Karpas-422 (cell line): Measurements from ENCODE around the gene ABLIM1. TPM values are rescaled to one million over a fixed set of nuclear protein-coding genes. Genes with fewer than 3 reads are reported as not detected.

Experiments
- DNase-seq: peaks from one replicate; pipeline ENCODE4 v3.0.0-alpha.2; 2015
- H2AFZ ChIP-seq: fragments of 200-600 bp; sonication (generic); 2 replicates; pipeline ENCODE4 v1.6.1; 2014; ENCODE audit warnings: antibody characterized with exemption, low read length, mixed read lengths
- H3K27ac ChIP-seq: fragments of 200-600 bp; sonication (generic); 2 replicates; pipeline ENCODE4 v1.5.1; 2014; ENCODE audit warnings: mild to moderate bottlenecking, low read length, moderate library complexity
- H3K27me3 ChIP-seq: fragments of 200-600 bp; sonication (generic); 2 replicates; pipeline ENCODE4 v1.6.1; 2014; ENCODE audit warnings: low read length, mixed read lengths
- H3K36me3 ChIP-seq: fragments of 200-600 bp; sonication (generic); 2 replicates; pipeline ENCODE4 v1.6.1; 2014; ENCODE audit warnings: low read length, mixed read lengths; ENCODE audit not compliant: insufficient read depth
- H3K4me1 ChIP-seq: fragments of 200-600 bp; sonication (generic); 2 replicates; pipeline ENCODE4 v1.6.1; 2014; ENCODE audit warnings: mild to moderate bottlenecking, low read length, mixed read lengths
- H3K4me2 ChIP-seq: fragments of 200-600 bp; sonication (generic); 2 replicates; pipeline ENCODE4 v1.6.1; 2014; ENCODE audit warnings: low read length, low read depth, mild to moderate bottlenecking; ENCODE audit not compliant: poor library complexity, severe bottlenecking
- H3K4me3 ChIP-seq: fragments of 200-600 bp; sonication (generic); 2 replicates; pipeline ENCODE4 v1.5.1; 2014; ENCODE audit warnings: mild to moderate bottlenecking, antibody characterized with exemption, low read length, mixed read lengths
- H3K79me2 ChIP-seq: fragments of 200-600 bp; sonication (generic); 2 replicates; pipeline ENCODE4 v1.6.1; 2014; ENCODE audit warnings: mild to moderate bottlenecking, low read length, mixed read lengths
- H3K9ac ChIP-seq: fragments of 200-600 bp; sonication (generic); 2 replicates; pipeline ENCODE4 v1.6.0; 2014; ENCODE audit warnings: low read length
- H3K9me2 ChIP-seq: fragments of 200-600 bp; sonication (generic), shearing (Covaris generic); replicated peaks from 2 replicates; pipeline ENCODE4 v1.6.0; 2014; ENCODE audit warnings: mild to moderate bottlenecking, low read length, moderate library complexity; ENCODE audit not compliant: insufficient read depth
- H3K9me3 ChIP-seq: fragments of 300-700, 200-600 bp; sonication (generic); 2 replicates; pipeline ENCODE4 v1.6.1; 2014; ENCODE audit warnings: low read length, mixed read lengths
- H4K20me1 ChIP-seq: fragments of 200-600 bp; sonication (generic); 2 replicates; pipeline ENCODE4 v1.6.1; 2014; ENCODE audit warnings: mild to moderate bottlenecking, antibody characterized with exemption, low read length, low read depth; ENCODE audit not compliant: insufficient read depth
- total RNA-seq: library from RNA; depleted of rRNA; stranded (reverse); fragments of >200 nt; shearing (Covaris generic); gene quantifications from 2 replicates; pipeline ENCODE4 v1.2.3, GENCODE V29; 2014; ENCODE audit warnings: low replicate concordance

The ABLIM1 gene
- total RNA-seq, 1 experiment from 2014 or later, result 131 TPM

DNA sequence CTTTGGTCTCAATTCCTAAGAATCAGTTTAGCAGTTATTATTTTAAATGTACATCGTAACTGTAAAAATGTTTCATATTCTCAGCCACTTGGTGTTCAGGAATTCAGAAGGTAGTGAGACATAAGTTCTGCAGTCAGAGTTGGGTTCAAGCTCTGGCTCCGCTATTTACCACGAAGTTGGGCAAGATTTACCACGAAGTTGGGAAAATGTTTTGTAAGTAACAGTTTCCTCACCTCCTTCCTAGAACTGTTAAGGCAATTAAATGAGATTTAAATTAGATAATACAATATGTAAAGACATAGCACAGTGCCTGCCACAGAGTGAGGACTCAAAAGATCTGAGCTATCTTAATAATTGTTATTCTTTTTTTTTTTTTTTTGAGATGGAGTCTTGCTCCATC, 16.3 kb upstream of the ABLIM1 start:
- H2AFZ ChIP-seq, result no peak overlapping the region
- no peak overlapping the region for H3K27ac ChIP-seq
- H3K9me3 ChIP-seq, result no peaks in the 10 kb centered on the region
- H3K9me2 ChIP-seq, result no peaks in the 10 kb centered on the region
- no peak overlapping the region for H3K4me2 ChIP-seq
- no peak overlapping the region for H3K4me3 ChIP-seq
- H3K79me2 ChIP-seq, result no peaks in the 10 kb centered on the region
- H3K36me3 ChIP-seq, result no peaks in the 10 kb centered on the region
- no peak overlapping the region for H3K9ac ChIP-seq
- H4K20me1 ChIP-seq, result no peaks in the 10 kb centered on the region
- no peaks in the 10 kb centered on the region for H3K27me3 ChIP-seq
- no peak for DNase-seq
- H3K4me1 ChIP-seq, result no peaks in the 10 kb centered on the region

DNA sequence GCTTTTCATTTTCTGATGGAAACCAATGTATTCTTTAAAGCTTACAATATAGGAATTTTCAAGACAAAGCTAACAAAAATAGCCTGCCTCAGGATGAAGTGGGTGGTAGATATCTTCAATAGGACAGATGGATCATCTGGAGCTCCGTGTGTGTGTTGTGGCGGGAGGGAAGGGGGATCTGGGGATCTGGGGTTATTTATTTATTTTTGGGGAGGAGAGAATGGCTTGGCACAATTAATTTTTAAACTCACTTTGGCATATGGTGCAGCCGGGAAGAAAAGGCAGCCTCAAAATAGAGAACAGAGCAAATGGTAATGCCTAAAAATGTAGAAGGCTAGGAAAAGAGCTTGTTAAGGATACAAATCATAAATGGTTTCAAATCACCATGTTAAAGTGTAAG, 11.6 kb upstream of the ABLIM1 start:
- no peak overlapping the region for H2AFZ ChIP-seq
- H3K4me2 ChIP-seq, result no peak overlapping the region
- H3K9me3 ChIP-seq, result no peaks in the 10 kb centered on the region
- no peaks in the 10 kb centered on the region; the same call in 1 of the 2 replicates for H3K9me2 ChIP-seq
- no peak overlapping the region for H3K4me3 ChIP-seq
- no peaks in the 10 kb centered on the region for H3K4me1 ChIP-seq
- H3K79me2 ChIP-seq, result no peaks in the 10 kb centered on the region
- no peak for DNase-seq
- H3K36me3 ChIP-seq, result no peaks in the 10 kb centered on the region
- no peaks in the 10 kb centered on the region for H4K20me1 ChIP-seq
- no peaks in the 10 kb centered on the region for H3K27me3 ChIP-seq
- H3K9ac ChIP-seq, result no peak overlapping the region
- no peak overlapping the region for H3K27ac ChIP-seq

DNA sequence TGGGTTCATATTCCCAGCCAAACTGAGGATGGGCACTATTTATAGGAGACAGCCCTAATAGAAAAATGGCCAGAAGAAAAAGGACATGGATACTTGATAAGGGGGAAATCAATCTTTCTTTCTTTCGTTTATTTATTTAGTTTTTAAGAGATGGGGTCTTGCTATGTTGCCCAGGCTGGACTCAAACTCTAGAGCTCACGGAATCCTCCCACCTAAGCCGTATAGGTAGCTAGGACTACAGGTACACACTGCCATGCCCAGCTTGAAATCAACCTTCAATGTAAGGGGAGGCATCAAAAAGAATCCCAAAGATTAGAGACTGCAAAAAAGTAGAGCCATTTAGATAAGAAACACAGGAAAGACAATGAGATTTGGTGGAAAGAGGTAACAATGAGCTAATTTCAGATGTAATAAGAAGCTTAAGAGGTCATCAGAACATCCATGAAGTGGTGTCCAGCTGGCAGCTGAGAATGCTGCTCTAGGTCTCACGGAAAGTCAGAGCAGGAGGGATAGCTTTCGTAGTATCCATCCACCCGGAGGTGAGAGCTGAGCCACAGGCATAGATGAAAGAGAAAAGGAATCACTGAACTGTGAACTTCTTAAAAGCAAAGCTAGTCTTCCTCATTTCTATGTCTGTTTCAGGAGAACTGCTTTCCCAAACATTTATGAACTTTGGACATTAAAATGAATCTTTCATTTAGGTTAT, 10.5 kb upstream of the ABLIM1 start:
- Histone ChIP-seq H3K27me3 (no peaks in the 10 kb centered on the region), H4K20me1 (no peaks in the 10 kb centered on the region), H3K9me2 (no peaks in the 10 kb centered on the region; the same call in 1 of the 2 replicates), H3K4me3 (no peak overlapping the region), H3K4me1 (no peaks in the 10 kb centered on the region), H3K4me2 (no peak overlapping the region), H3K9me3 (no peaks in the 10 kb centered on the region), H3K36me3 (no peaks in the 10 kb centered on the region), H2AFZ (no peak overlapping the region), H3K27ac (no peak overlapping the region), H3K9ac (no peak overlapping the region), H3K79me2 (no peaks in the 10 kb centered on the region)
- no peak for DNase-seq

DNA sequence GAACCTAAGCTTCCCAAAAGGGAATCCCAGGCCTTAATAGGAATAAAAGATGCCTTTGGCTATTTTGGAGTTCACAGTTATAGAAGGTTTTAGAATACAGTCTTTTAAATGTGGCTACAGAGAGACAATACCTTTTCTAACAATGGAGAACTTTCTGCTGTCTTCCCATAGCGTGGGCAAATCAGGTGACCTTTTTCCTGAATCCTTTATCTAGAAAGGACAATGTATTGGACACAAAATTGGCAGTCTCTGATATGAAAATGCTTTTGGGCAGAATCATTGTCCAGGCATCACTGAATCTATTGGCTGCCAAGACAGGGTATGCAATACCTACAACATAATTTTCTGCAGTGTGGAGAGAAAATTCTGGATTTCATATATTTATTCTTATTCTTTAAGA, 7.8 kb upstream of the ABLIM1 start:
- Histone ChIP-seq H2AFZ (no peak overlapping the region), H3K9me2 (no peaks in the 10 kb centered on the region; the same call in 1 of the 2 replicates), H3K27ac (no peak overlapping the region), H4K20me1 (no peaks in the 10 kb centered on the region), H3K4me2 (no peak overlapping the region), H3K4me1 (no peaks in the 10 kb centered on the region), H3K36me3 (no peaks in the 10 kb centered on the region), H3K9me3 (no peaks in the 10 kb centered on the region), H3K79me2 (no peaks in the 10 kb centered on the region), H3K4me3 (no peak overlapping the region), H3K9ac (no peak overlapping the region), H3K27me3 (no peaks in the 10 kb centered on the region)
- DNase-seq, result no peak

DNA sequence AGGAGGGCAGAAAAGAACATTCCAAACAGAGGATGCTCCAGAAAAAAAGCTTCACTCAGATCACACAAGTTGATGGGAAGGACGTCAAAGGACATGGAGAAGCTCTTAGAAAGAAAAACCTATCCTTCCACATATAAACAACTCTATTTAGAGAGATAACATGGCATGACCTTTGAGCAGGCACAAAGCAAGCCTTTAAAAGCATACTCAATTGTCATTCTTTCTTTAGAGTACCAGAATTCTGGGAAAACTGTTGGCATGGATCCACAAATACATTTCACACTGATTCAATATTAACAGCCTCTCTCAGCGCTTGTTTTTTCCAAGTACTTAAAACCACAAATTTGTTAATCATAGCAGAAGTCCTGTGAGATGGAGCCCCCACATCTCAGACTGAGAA, 7.3 kb upstream of the ABLIM1 start:
- H3K4me1 ChIP-seq, result no peaks in the 10 kb centered on the region
- H3K79me2 ChIP-seq, result no peaks in the 10 kb centered on the region
- no peaks in the 10 kb centered on the region for H3K27me3 ChIP-seq
- no peaks in the 10 kb centered on the region; the same call in 1 of the 2 replicates for H3K9me2 ChIP-seq
- H3K4me3 ChIP-seq, result no peak overlapping the region
- H3K9me3 ChIP-seq, result no peaks in the 10 kb centered on the region
- H4K20me1 ChIP-seq, result no peaks in the 10 kb centered on the region
- H3K4me2 ChIP-seq, result no peak overlapping the region
- H3K36me3 ChIP-seq, result no peaks in the 10 kb centered on the region
- no peak for DNase-seq
- H2AFZ ChIP-seq, result no peak overlapping the region
- no peak overlapping the region for H3K27ac ChIP-seq
- no peak overlapping the region for H3K9ac ChIP-seq

DNA sequence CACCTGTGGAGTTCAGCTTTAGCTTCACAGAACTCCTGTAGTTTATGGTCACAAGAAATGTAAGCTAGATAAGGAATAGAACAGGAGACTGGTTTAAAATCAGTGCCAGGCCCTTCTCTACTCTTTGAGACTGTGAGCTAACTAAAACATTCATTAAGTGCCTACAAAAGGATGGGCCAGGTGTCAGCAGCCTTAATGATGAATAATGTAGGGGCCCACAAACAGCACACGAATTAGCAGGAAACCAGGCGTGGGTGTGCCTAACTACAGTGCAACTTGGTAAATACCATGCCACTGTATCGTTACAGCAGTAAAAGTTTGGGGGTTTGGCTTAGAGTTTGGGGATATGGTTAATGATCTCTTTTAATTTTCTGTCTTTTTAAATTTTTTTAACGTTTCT, 6.1 kb upstream of the ABLIM1 start:
- H3K79me2 ChIP-seq, result no peaks in the 10 kb centered on the region
- H3K9me2 ChIP-seq, result no peaks in the 10 kb centered on the region; the same call in 1 of the 2 replicates
- no peak for DNase-seq
- no peaks in the 10 kb centered on the region for H3K36me3 ChIP-seq
- H4K20me1 ChIP-seq, result no peaks in the 10 kb centered on the region
- no peak overlapping the region for H2AFZ ChIP-seq
- no peaks in the 10 kb centered on the region for H3K27me3 ChIP-seq
- H3K9me3 ChIP-seq, result no peaks in the 10 kb centered on the region
- H3K27ac ChIP-seq, result no peak overlapping the region
- H3K9ac ChIP-seq, result no peak overlapping the region
- H3K4me1 ChIP-seq, result no peaks in the 10 kb centered on the region
- no peak overlapping the region for H3K4me2 ChIP-seq
- H3K4me3 ChIP-seq, result no peak overlapping the region

DNA sequence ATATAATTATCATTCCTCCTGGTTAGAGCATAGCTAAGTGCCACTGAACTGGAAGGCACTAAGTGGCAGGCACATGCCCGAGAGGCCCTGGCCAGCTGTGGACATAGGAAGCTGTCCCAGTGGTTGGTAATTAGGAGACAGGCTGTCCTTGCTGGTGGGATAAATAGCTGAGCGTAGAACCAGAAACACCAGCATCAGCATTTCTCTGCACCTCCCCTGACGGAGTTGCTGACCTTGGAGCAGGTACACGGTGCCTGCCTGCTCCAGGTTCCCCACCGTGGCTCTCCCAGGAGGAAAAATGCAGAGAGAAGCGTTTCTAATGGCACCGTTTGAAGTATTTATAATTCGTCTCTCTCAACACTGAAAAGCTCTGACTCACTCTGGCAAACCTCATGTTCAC, 5.6 kb upstream of the ABLIM1 start:
- H3K9me2 ChIP-seq, result no peaks in the 10 kb centered on the region; the same call in 1 of the 2 replicates
- H4K20me1 ChIP-seq, result no peaks in the 10 kb centered on the region
- H3K9ac ChIP-seq, result no peak overlapping the region
- no peaks in the 10 kb centered on the region for H3K4me1 ChIP-seq
- H3K79me2 ChIP-seq, result no peaks in the 10 kb centered on the region
- no peak overlapping the region for H3K4me3 ChIP-seq
- no peak for DNase-seq
- no peaks in the 10 kb centered on the region for H3K36me3 ChIP-seq
- no peaks in the 10 kb centered on the region for H3K9me3 ChIP-seq
- no peaks in the 10 kb centered on the region for H3K27me3 ChIP-seq
- no peak overlapping the region for H3K4me2 ChIP-seq
- H2AFZ ChIP-seq, result no peak overlapping the region
- no peak overlapping the region for H3K27ac ChIP-seq

DNA sequence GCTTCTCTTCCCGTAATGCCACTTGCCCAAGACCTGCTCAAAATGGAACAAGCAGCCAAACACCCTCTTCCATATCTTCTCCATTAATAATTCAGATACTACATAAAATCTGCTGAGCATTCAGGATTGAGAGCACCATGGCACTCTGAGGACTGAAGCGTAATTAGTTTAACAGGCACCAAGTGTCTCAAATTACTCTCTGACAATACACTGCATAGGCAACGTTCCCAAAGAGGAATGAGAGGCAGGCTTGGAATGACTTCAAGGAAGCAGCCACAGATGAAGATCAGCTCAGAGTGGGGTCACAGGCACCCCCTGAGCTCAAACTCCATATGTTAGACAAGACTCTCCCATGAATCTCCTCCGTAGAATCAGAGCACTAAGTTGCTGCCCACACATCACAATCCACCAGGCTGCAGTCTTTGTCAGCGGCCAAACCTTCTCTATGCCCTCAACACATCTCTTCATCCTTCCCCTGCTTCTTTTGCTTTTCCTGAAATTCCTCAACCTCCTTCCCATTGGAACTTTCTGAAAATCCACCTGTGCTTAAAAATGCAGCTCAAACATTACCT, 4.7 kb upstream of the ABLIM1 start:
- H3K4me2 ChIP-seq, result no peak overlapping the region
- no peak overlapping the region for H3K9ac ChIP-seq
- no peak overlapping the region for H2AFZ ChIP-seq
- no peaks in the 10 kb centered on the region for H3K4me1 ChIP-seq
- no peaks in the 10 kb centered on the region for H3K79me2 ChIP-seq
- H3K9me3 ChIP-seq, result no peaks in the 10 kb centered on the region
- H3K27ac ChIP-seq, result no peak overlapping the region
- H3K27me3 ChIP-seq, result no peaks in the 10 kb centered on the region
- H3K4me3 ChIP-seq, result no peak overlapping the region
- H3K36me3 ChIP-seq, result no peaks in the 10 kb centered on the region
- H3K9me2 ChIP-seq, result no peaks in the 10 kb centered on the region; the same call in 1 of the 2 replicates
- DNase-seq, result no peak
- H4K20me1 ChIP-seq, result no peaks in the 10 kb centered on the region
